Neural crest cell (in vitro differentiated cells): ENCODE data around the gene PTGES3L. TPM values are rescaled to one million over a fixed set of nuclear protein-coding genes. Genes with fewer than 3 reads are reported as not detected.
"Not testable (repeated sequence)": the region's sequence is repeated elsewhere in the genome, so short reads cannot be mapped to it uniquely, and the experiment has no call there.

ENCODE experiments used
- DNase-seq: peaks from one replicate; pipeline ENCODE4 v3.0.0; 2021; ENCODE audit warnings: low read depth, mixed read lengths, low spot score
- H3K27ac Mint-ChIP-seq: one replicate; pipeline ENCODE4 v1.8.0; 2021; ENCODE audit warnings: mild to moderate bottlenecking, mixed read lengths; ENCODE audit not compliant: unreplicated experiment
- H3K27me3 Mint-ChIP-seq: 2 replicates; pipeline ENCODE4 v1.8.0; 2021; ENCODE audit warnings: low read depth, mild to moderate bottlenecking, mixed read lengths
- H3K36me3 Mint-ChIP-seq: 2 replicates; pipeline ENCODE4 v1.8.0; 2021; ENCODE audit warnings: low read depth, mild to moderate bottlenecking, mixed read lengths
- H3K4me1 Mint-ChIP-seq: 2 replicates; pipeline ENCODE4 v1.8.0; 2021; ENCODE audit warnings: mixed read lengths
- H3K4me3 Mint-ChIP-seq: one replicate; pipeline ENCODE4 v1.8.0; 2021; ENCODE audit warnings: mild to moderate bottlenecking, mixed read lengths
- H3K9me3 Mint-ChIP-seq: 2 replicates; pipeline ENCODE4 v1.8.0; 2021; ENCODE audit warnings: mixed read lengths
- total RNA-seq: library from RNA; stranded (reverse); gene quantifications from 2 replicates; pipeline ENCODE4 v1.2.1, GENCODE V29; 2021
- TF ChIP-seq, protein P1 (sequence below): fragments of 200-600 bp; sonication (generic); conservative IDR thresholded peaks from 2 replicates; pipeline ENCODE4 v1.5.0; 2021; ENCODE audit warnings: antibody characterized with exemption, mild to moderate bottlenecking

The PTGES3L gene
- total RNA-seq, 1 donor from 2014 or later = 3.5 TPM

DNA sequence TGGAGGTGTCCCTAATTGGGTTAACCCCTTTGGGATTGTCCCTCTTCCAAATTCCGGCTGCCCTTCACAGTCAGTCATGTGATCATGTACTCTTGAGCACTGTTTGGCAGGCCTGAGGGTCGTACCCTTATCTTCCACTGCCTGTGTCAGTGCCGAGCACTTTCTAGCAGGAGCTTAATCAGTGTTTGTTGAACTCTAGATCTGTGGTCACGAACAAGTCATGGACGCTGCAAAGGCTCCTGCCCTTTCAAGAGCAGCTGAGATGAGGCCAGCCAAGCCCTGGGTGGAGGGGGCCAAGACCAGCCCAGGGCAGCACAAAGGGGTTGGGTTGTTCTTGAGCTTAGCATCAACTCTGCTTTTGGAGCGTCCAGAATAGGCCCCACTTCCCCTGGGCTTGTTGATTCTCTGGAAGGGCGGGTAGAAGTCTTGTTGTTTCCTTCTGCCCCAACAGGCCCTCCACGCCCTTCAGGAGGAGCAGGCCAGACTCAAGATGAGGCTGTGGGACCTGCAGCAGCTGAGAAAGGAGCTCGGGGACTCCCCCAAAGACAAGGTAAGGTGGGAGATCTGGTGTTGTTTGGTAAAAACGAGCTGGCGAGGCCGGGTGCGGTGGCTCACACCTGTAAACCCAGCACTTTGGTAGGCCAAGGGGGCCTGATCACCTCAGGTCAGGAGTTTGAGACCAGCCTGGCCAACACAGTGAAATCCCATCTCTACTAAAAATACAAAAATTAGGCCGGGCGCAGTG lies 32.0 kb upstream of the PTGES3L start:
- H3K4me1 Mint-ChIP-seq = peaks cover 21% of the 10 kb centered on the region
- TF ChIP-seq, protein P1, sequence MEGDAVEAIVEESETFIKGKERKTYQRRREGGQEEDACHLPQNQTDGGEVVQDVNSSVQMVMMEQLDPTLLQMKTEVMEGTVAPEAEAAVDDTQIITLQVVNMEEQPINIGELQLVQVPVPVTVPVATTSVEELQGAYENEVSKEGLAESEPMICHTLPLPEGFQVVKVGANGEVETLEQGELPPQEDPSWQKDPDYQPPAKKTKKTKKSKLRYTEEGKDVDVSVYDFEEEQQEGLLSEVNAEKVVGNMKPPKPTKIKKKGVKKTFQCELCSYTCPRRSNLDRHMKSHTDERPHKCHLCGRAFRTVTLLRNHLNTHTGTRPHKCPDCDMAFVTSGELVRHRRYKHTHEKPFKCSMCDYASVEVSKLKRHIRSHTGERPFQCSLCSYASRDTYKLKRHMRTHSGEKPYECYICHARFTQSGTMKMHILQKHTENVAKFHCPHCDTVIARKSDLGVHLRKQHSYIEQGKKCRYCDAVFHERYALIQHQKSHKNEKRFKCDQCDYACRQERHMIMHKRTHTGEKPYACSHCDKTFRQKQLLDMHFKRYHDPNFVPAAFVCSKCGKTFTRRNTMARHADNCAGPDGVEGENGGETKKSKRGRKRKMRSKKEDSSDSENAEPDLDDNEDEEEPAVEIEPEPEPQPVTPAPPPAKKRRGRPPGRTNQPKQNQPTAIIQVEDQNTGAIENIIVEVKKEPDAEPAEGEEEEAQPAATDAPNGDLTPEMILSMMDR = no peak
- DNase-seq = no peak
- H3K9me3 Mint-ChIP-seq = no peaks in the 10 kb centered on the region
- H3K27me3 Mint-ChIP-seq = no peaks in the 10 kb centered on the region
- H3K4me3 Mint-ChIP-seq = no peak overlapping the region
- no peaks in the 10 kb centered on the region for H3K36me3 Mint-ChIP-seq
- no peak overlapping the region for H3K27ac Mint-ChIP-seq

DNA sequence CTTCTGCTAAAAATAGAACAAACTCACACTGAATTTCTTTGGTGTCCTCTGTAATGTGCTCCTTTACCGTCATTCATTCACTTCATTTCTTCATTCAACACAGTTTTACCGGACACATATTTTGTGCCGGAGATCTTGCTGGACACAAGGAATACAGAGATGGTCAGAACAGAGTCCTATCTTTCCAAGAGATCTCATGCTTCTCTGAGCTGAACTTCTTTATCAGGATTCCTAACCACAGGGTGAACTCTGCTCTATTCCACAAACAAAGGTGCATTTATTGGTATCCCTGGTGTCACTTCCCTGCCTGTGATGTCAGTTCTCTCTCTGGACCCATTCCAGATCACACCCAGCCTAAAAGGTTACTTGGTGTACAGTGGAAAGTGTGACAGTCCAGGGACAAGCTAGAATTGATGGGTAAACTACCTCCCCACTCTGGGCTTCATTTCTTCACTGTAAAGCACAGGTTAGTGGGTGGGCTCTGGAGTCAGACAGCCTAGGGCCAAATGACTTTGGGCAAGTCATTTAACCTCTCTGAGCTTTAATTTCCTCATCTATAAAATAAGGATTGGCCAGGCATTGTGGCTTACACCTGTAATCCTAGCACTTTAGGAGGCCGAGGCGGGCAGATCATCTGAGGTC lies 30.9 kb upstream of the PTGES3L start:
- H3K27ac Mint-ChIP-seq = peak overlapping the region; percentile 31
- H3K36me3 Mint-ChIP-seq = no peaks in the 10 kb centered on the region
- no peaks in the 10 kb centered on the region for H3K27me3 Mint-ChIP-seq
- no peak overlapping the region for H3K4me3 Mint-ChIP-seq
- H3K4me1 Mint-ChIP-seq = peaks cover 23% of the 10 kb centered on the region
- no peaks in the 10 kb centered on the region for H3K9me3 Mint-ChIP-seq
- TF ChIP-seq, protein P1 = no peak
- no peak for DNase-seq

DNA sequence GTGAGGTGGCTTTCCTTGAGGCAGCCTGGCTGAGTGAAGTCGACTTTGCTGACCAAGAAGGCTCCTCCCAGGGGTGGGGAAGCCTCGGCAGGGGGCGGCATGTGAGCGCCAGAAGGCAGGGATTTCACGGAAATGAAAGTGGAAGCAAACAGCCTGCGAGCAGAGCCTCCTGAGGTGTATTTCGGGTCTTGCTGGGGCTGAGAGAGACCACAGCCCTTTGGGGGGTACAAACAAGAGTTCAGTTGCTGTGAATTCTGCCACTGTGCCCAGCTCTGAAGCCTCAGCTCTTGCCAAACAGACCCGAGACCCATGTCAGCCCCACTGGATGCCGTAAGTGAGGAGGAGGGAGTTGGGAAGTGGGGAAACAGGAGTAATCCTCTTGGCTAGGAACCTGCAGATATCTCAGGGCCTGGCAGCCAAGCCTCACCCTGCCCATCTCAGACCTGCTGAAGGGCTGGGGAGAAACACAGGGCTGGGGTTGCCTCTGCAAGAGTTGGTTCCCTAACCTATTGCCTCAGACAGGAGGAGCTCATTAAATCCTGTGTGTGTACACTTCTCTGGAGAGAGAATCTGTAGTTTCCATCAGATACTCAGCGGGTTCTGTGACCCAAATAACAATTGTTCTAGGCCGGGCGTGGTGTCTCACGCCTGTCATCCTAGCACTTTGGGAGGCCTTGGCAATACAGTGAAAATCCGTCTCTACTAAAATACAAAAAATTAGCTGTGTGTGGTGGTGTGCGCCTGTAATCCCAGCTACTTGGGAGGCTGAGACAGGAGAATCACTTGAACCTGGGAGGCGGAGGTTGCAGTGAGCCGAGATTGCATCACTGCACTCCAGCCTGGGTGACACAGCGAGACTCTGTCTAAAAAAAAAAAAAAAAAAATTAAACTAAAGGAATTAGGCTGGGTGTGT lies 27.0 kb upstream of the PTGES3L start, which contains the start of gene IFI35:
Gene IFI35 (plus strand): TSS at position 146 of the 913 bp plus-strand sequence. CDS start 164 bp downstream, at position 310.
- Mint-ChIP-seq H3K4me1 (peaks cover 11% of the 10 kb centered on the region), H3K27ac (peak within 1 kb of the TSS; percentile 86), H3K27me3 (no peaks in the 10 kb centered on the region), H3K4me3 (peak within 1 kb of the TSS; percentile 74), H3K36me3 (peaks cover 8% of the 10 kb centered on the region), H3K9me3 (no peaks in the 10 kb centered on the region)
- TF ChIP-seq, protein P1 = peak; percentile 41
- peak; percentile 36 for DNase-seq

DNA sequence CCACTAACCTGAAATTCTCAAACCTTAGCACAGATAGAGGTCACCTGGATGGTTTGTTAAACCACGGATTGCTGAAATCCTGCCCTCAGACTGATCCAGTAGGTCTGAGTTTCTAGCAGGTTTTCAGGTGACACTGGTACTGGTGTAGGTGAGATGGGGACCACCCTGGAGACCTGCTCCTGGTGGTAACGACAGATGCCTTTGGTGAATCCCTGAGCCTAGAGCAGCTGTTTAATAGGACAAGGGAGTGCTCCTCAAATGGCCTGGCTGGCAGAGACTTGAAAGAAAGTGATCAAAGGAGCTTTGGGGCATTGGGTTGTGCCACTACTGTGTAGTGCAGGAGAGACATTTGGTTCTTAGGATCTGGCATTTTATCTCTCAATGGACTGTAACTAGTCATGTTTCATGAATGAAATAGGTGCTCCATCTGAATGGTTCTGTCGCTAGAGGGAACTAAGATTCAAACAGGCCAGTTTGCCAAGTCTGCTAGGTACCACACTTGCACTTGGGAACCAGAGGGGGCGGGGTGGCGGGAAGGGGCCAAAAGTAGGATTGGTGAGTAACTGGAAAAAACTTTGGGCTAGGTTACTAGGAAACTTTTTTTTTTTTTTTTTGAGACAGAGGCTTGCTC lies 23.8 kb upstream of the PTGES3L start:
- Mint-ChIP-seq H3K27ac (no peak overlapping the region), H3K36me3 (peaks cover 10% of the 10 kb centered on the region), H3K27me3 (no peaks in the 10 kb centered on the region), H3K4me3 (peak overlapping the region; percentile 53), H3K4me1 (peaks cover 22% of the 10 kb centered on the region), H3K9me3 (no peaks in the 10 kb centered on the region)
- TF ChIP-seq, protein P1 = no peak
- no peak for DNase-seq

DNA sequence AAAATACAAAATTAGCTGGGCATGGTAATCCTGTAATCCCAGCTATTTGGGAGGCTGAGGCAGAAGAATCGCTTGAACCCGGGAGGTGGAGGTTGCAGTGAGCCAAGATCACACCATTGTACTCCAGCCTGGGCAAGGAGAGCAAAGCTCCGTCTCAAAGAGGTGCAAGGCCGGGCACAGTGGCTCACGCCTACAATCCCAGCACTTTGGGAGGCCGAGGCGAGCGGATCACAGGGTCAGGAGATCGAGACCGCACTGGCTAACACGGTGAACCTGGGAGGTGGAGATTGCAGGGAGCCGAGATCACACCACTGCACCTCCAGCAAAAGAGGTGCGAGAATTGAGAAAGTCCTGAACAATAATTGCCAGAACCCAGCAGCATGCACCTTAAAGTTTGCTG lies 21.0 kb upstream of the PTGES3L start:
- H3K27me3 Mint-ChIP-seq, H3K4me3 Mint-ChIP-seq, DNase-seq, H3K9me3 Mint-ChIP-seq, H3K27ac Mint-ChIP-seq: not testable (repeated sequence)
- Mint-ChIP-seq H3K36me3 (peaks cover 10% of the 10 kb centered on the region), H3K4me1 (peaks cover 30% of the 10 kb centered on the region)
